CD14-positive monocyte (primary cell): Measurements from ENCODE around the gene IGF2R. TPM values are rescaled to one million over a fixed set of nuclear protein-coding genes. Genes with fewer than 3 reads are reported as not detected.

ENCODE experiments used
- DNase-seq, 3 donors: peaks; one replicate each; pipeline ENCODE4 v3.0.0-alpha.2; 2011 to 2022
- H2AFZ ChIP-seq: 2 replicates; pipeline ENCODE4 v1.6.0; 2012; ENCODE audit warnings: mild to moderate bottlenecking, low read depth, low read length, inconsistent platforms; ENCODE audit not compliant: insufficient read depth, poor library complexity, severe bottlenecking
- H3K27ac ChIP-seq, 2 donors: 1 replicate in 1 of 2; 2 replicates in 1 of 2; pipeline ENCODE4 v1.5.1; 2012 to 2013; ENCODE audit warnings: low read length in 2 of 2, control low read depth in 1 of 2, inconsistent platforms in 1 of 2, low read depth in 1 of 2, mild to moderate bottlenecking in 1 of 2
- H3K27me3 ChIP-seq, 2 donors: one replicate each; pipeline versions ENCODE4 v1.6.0 to v1.6.1; 2011 to 2013; ENCODE audit warnings: low read length in 2 of 2; ENCODE audit not compliant: control insufficient read depth in 2 of 2, insufficient read depth in 2 of 2
- H3K36me3 ChIP-seq, 2 donors: replicated peaks in 1 of 2; 1 replicate in 1 of 2; 2 replicates in 1 of 2; pipeline versions ENCODE4 v1.5.1 to v1.6.1; 2012 to 2013; ENCODE audit warnings: low read length in 2 of 2, control low read depth in 1 of 2, inconsistent platforms in 1 of 2, mild to moderate bottlenecking in 1 of 2; ENCODE audit not compliant: insufficient read depth in 2 of 2, control insufficient read depth in 1 of 2
- H3K4me1 ChIP-seq, 2 donors: 1 replicate in 1 of 2; 2 replicates in 1 of 2; pipeline versions ENCODE4 v1.5.1 to v1.6.1; 2012 to 2013; ENCODE audit warnings: low read length in 2 of 2, control low read depth in 1 of 2, inconsistent platforms in 1 of 2, mild to moderate bottlenecking in 1 of 2, moderate library complexity in 1 of 2; ENCODE audit not compliant: insufficient read depth in 2 of 2, control insufficient read depth in 1 of 2
- H3K4me2 ChIP-seq: replicated peaks from 2 replicates; pipeline ENCODE3; 2012; ENCODE audit warnings: low read length, moderate library complexity, mild to moderate bottlenecking; ENCODE audit not compliant: poor library complexity, severe bottlenecking; ENCODE audit errors: extremely low read depth
- H3K4me3 ChIP-seq, 3 experiments: fragments of 200-600 bp in 1 of 3; sonication (generic) in 1 of 3; replicated peaks in 1 of 3; 1 replicate in 2 of 3; 2 replicates in 1 of 3; pipeline ENCODE4 v1.5.1; 2011 to 2013; ENCODE audit warnings: low read length in 3 of 3, mild to moderate bottlenecking in 3 of 3, control low read depth in 2 of 3, low read depth in 2 of 3, inconsistent platforms in 1 of 3, moderate library complexity in 1 of 3
- H3K79me2 ChIP-seq: 2 replicates; pipeline ENCODE4 v1.6.0; 2012; ENCODE audit warnings: mild to moderate bottlenecking, control low read depth, inconsistent platforms, low read length, moderate library complexity; ENCODE audit not compliant: insufficient read depth
- H3K9ac ChIP-seq: 2 replicates; pipeline ENCODE4 v1.6.0; 2017; ENCODE audit warnings: low read length, mild to moderate bottlenecking; ENCODE audit not compliant: insufficient read depth, poor library complexity, severe bottlenecking
- H3K9me3 ChIP-seq, 2 donors: replicated peaks in 1 of 2; 1 replicate in 1 of 2; 2 replicates in 1 of 2; pipeline versions ENCODE4 v1.5.1 to v1.6.1; 2012 to 2013; ENCODE audit warnings: low read length in 2 of 2, control low read depth in 1 of 2; ENCODE audit not compliant: control insufficient read depth in 1 of 2, insufficient read depth in 1 of 2
- H4K20me1 ChIP-seq: 2 replicates; pipeline ENCODE4 v1.6.0; 2012; ENCODE audit warnings: mild to moderate bottlenecking, low read length, control low read depth, moderate library complexity; ENCODE audit not compliant: insufficient read depth
- H3K27ac Mint-ChIP-seq, 7 donors: one replicate each; pipeline ENCODE4 v1.8.0; 2020; ENCODE audit warnings: mild to moderate bottlenecking in 7 of 7, mixed read lengths in 7 of 7, moderate library complexity in 6 of 7, inconsistent platforms in 2 of 7
- H3K27me3 Mint-ChIP-seq, 3 donors: one replicate each; pipeline ENCODE4 v1.8.0; 2021 to 2022; ENCODE audit warnings: low read depth in 3 of 3, mild to moderate bottlenecking in 3 of 3, mixed read lengths in 3 of 3, moderate library complexity in 3 of 3, inconsistent platforms in 1 of 3
- H3K36me3 Mint-ChIP-seq, 2 donors: one replicate each; pipeline ENCODE4 v1.8.0; 2020; ENCODE audit warnings: mixed read lengths in 2 of 2, inconsistent platforms in 1 of 2, mild to moderate bottlenecking in 1 of 2
- H3K4me1 Mint-ChIP-seq: one replicate; pipeline ENCODE4 v1.8.0; 2020; ENCODE audit warnings: mild to moderate bottlenecking, mixed read lengths
- H3K4me3 Mint-ChIP-seq, 2 donors: one replicate each; pipeline ENCODE4 v1.8.0; 2020; ENCODE audit warnings: mild to moderate bottlenecking in 2 of 2, mixed read lengths in 2 of 2, moderate library complexity in 1 of 2
- H3K9me3 Mint-ChIP-seq, 7 donors: one replicate each; pipeline ENCODE4 v1.8.0; 2020 to 2022; ENCODE audit warnings: mixed read lengths in 7 of 7, mild to moderate bottlenecking in 6 of 7, moderate library complexity in 6 of 7, inconsistent platforms in 2 of 7
- CTCF ChIP-seq: fragments of 200-600 bp; IDR thresholded peaks from one replicate; pipeline ENCODE4 v1.8.0; 2022; ENCODE audit warnings: antibody characterized with exemption, mild to moderate bottlenecking
- WGBS: methylation state at CpG from one replicate; pipeline ENCODE4 v1.1.5; 2013; ENCODE audit warnings: missing lambda C conversion rate; ENCODE audit not compliant: insufficient coverage; 5-methylcytosine and 5-hydroxymethylcytosine counted together
- intact Hi-C, 2 donors: fragments of 100-400 bp; cut with micrococcal nuclease; formaldehyde crosslinking; loops; one replicate each; pipeline versions ENCODE4 v1.15.0 to v1.15.1; 2023
- polyA plus RNA-seq, 3 donors: library from polyadenylated mRNA; depleted of rRNA in 1 of 3; unstranded in 2 of 3; stranded (reverse) in 1 of 3; fragments of 300-500 nt in 2 of 3; fragments of >200 nt in 1 of 3; fragmentation: Illumina TruSeq in 2 of 3; gene quantifications; 1 replicate in 2 of 3; 2 replicates in 1 of 3; pipeline ENCODE4 v1.2.3, GENCODE V29; 2012 to 2021

The IGF2R gene
- polyA plus RNA-seq, 3 donors: 6.9 to 44.8 (median 8.2) TPM

- Histone ChIP-seq H2AFZ (no peak overlapping the region), H3K36me3 (peaks cover 97 to 100% of the 10 kb centered on the region in 2 donors), H3K4me1 (no peaks in the 10 kb centered on the region), H3K9ac (no peak overlapping the region), H3K27me3 (no peaks in the 10 kb centered on the region), H3K4me2 (no peak overlapping the region), H3K79me2 (no peaks in the 10 kb centered on the region), H3K9me3 (peaks cover 7 to 10% of the 10 kb centered on the region in 2 donors), H3K4me3 (no peak overlapping the region), H3K27ac (no peak overlapping the region), H4K20me1 (peaks cover 94% of the 10 kb centered on the region)
- Mint-ChIP-seq H3K9me3 (peaks cover 2 to 14% (median 4%) of the 10 kb centered on the region in 7 donors), H3K27ac (no peak overlapping the region), H3K27me3 (peaks cover 0 to 3% (median 3%) of the 10 kb centered on the region in 3 donors), H3K4me1 (no peaks in the 10 kb centered on the region), H3K36me3 (peaks cover 97 to 100% of the 10 kb centered on the region in 2 donors), H3K4me3 (no peak overlapping the region)
- TF ChIP-seq CTCF: no peak
- intact Hi-C loops: no loop called here
- no peak for DNase-seq
- WGBS: 95% methylated on average over 3 of the region's 5 CpGs
These were observed 107.1 kb downstream of the IGF2R start for GRCh38 chr6:160076009-160076408.

- Histone ChIP-seq H3K27ac (no peak overlapping the region), H3K9me3 (peaks cover 7 to 10% of the 10 kb centered on the region in 2 donors), H3K4me2 (no peak overlapping the region), H3K27me3 (no peaks in the 10 kb centered on the region), H3K36me3 (peaks cover 97 to 100% of the 10 kb centered on the region in 2 donors), H3K4me1 (no peaks in the 10 kb centered on the region), H3K79me2 (no peaks in the 10 kb centered on the region), H2AFZ (no peak overlapping the region), H3K9ac (no peak overlapping the region), H3K4me3 (no peak overlapping the region), H4K20me1 (peaks cover 90% of the 10 kb centered on the region)
- DNase-seq: no peak
- no peak for TF ChIP-seq CTCF
- Mint-ChIP-seq H3K36me3 (peaks cover 97 to 100% of the 10 kb centered on the region in 2 donors), H3K27me3 (peaks cover 0 to 3% (median 3%) of the 10 kb centered on the region in 3 donors), H3K27ac (peak overlapping the region in 3 of 7 donors; percentile 25 to 82 (median 71)), H3K4me3 (no peak overlapping the region), H3K4me1 (no peaks in the 10 kb centered on the region), H3K9me3 (peaks cover 4 to 14% (median 4%) of the 10 kb centered on the region in 7 donors)
- 100% methylated on average over 3 of the region's 5 CpGs for WGBS
- intact Hi-C loops: no loop called here
These were observed 108.1 kb downstream of the IGF2R start for GRCh38 chr6:160077024-160077423.
